NCI-H128 (cell line): ENCODE results near the gene GTF3A.

Experiments
- DNase-seq: peaks from one replicate; lab custom pipeline; 2025; ENCODE audit not compliant: unreplicated experiment; lab: John Stamatoyannopoulos, UW

The GTF3A gene

GRCh38 chr13:27404680-27405079 is 19.7 kb upstream of the GTF3A start:
- no peak for DNase-seq

DNA sequence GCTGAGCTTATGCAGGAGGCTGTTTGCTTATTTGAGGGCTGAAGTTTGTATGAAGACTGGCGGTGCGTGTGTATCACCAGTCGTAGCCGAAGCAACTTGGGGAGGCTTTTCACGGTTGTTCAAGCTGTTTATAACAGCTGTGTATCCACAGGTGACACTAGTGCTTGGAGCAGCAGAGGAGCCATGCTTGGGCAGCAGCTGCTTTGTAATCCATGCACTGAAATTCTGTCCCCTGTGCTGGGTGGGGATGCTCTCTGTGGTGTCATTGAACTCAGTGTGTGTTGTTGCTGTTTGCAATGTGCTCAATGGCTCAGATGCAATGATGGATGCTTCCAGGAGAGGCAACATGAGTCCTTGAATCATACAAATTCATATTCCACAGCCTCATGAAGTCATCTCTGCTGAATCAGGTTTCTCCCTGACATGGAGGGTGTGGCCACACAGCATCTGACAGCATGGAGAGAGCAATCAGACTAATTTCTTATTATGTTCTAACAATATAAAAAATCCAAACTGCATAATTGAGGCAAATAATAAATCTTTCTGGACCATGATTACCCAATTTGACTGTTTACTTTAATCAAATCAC is 18.8 kb upstream of the GTF3A start:
- DNase-seq = no peak

DNA sequence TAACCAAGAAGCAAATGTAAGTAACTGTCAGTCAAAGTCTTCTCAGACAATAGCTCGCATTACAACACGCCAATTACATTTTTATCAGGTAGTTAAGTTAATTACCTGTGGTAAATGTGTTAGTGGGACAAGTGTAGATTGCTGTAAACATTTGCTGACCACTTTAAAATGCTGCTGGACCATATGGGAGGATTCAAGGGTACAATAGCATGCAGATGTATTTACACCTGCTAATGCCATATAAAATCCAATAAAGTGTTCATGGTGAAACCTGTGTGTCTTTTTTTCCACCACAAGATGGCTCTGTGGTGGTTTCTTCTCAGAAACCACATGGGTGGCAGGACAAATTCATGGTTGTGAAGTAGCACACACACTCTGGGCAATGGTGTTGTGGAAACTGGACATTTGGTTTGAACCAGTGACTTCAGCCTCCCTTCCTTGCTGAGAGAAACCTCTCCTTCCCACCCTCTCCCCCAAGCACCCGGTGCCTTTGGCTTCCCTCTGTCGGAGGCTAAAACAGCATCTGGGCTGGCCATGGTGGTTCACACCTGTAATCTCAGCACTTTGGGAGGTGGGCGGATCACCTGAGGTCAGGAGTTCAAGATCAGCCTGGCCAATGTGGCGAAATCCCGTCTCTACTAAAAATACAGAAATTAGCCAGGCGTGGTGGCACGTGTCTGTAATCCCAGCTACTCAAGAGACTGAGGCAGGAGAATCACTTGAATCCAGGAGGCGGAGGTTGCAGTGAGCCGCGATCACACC is 18.1 kb upstream of the GTF3A start:
- no peak for DNase-seq

DNA sequence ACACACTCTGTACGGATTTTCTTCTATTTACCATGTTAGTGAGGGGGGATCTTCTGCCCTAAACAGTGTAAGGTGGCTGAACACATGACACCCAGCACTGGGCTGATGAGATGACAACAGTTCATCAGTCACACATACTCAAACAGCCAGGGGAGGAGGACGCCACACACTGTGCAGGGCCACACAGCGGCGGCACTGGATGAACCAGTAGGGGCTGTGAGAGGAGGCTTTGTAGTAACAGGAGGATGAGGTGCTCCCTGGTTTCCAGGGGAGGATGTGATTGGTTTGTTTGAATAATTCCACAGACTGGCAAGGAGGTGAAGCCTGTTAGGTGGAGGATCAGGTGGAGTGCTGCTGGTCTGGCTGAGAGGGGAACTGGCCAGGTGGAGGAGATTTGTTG is 16.3 kb upstream of the GTF3A start:
- no peak for DNase-seq

- no peak for DNase-seq
Observed at GRCh38 chr13:27409013-27409412, 15.4 kb upstream of the GTF3A start.

GRCh38 chr13:27411341-27411740 is 13.1 kb upstream of the GTF3A start:
- no peak for DNase-seq

DNA sequence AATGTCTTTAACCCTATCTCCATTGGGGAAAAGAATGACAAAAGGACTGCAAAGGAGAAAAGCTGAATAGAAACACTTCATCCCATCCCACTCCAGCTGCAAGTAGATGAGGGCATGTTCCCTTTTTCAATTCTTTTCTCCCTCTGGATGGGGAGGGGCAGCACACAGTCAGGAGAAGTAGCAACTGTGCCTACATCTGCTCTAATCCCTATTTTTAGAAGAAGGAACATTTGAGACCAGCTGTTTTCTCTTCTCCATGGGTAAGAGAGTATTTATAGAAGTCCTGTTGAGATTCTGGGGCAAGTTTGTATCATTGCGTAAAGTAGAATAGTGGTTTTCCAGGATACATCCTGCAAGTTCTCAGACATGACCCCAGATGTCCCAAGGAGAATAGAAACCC is 9.3 kb upstream of the GTF3A start:
- DNase-seq = no peak

DNA sequence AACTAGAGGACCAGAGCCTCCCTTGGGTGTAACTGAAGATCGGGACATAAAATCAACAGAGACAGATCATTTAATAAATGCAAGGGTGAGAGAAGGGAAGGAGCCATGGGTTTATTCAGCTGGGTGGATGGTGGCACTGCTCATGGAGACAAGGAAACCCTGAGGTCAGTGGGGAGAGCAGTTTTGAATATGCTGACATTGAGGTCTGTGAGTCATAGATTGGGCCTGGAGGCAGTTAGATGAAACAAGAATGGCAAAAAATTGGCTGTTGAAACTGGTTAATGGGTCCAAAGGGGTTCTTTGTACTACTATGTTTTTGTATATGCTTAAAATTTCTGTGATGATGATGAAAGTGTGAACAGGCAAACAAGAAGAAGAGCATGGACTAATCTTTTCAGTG is 5.1 kb upstream of the GTF3A start:
- DNase-seq = no peak

DNA sequence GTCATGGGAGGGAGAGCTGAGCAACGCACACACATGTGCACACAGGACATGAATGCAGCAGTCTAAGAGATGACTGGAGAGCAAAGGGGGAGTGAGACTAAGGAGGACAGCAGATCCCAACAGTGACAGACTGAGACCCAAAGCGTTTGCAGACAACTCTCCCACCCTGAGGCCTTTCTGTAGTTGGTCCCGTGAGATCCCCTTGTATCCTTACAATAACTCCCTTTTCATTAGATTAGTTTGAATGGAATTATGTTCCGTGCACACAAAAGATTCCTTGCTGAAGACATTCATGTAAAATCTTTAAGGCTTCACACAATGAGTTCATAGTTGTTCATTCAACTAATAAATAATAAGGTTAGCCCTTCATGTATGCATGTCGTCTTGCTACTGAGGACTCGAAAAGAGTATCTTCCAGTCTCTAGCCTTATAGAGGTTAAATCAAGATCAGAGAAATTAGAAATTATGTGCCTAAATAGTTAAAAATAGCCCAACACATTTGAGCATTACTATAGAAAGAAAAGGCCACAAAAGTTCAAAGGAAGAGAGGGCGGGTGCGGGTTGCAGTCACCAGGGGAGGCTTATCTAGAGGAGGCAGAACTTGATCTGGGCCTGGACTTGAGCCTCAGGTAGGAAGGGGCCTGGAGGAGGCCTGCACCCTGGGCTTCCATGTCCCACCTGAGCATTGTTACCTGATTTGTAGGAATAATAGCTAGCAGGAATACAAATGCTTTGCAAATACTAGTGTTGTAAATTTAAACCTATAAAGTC is 3.1 kb upstream of the GTF3A start:
- no peak for DNase-seq

DNA sequence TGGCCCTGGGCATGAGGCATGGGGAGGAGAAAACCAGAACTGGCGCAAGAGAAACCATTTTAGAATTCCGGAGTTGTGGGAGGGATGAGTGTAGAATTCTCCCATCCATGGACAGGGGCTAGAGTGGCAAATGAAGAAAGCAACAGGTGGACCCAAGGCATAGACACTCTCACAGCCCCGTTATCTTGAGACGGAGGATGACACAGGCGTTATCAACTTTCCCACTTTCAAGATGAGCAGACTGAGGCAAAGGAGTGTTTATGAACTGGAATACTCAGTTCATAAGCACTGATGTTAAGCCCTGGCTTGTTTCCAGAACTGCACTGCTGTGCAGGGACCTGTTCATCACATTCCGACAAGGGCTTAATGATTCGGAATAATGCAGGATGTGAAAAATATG is 1.1 kb upstream of the GTF3A start:
- DNase-seq = no peak

- DNase-seq = no peak
Observed at GRCh38 chr13:27425158-27425917, 919 bp downstream of the GTF3A start.

- no peak for DNase-seq
Observed at GRCh38 chr13:27425918-27426630, 1.7 kb downstream of the GTF3A start.

GRCh38 chr13:27427641-27428040 is 3.2 kb downstream of the GTF3A start:
- no peak for DNase-seq

- DNase-seq = no peak
Observed at GRCh38 chr13:27428160-27428559, 3.7 kb downstream of the GTF3A start.

DNA sequence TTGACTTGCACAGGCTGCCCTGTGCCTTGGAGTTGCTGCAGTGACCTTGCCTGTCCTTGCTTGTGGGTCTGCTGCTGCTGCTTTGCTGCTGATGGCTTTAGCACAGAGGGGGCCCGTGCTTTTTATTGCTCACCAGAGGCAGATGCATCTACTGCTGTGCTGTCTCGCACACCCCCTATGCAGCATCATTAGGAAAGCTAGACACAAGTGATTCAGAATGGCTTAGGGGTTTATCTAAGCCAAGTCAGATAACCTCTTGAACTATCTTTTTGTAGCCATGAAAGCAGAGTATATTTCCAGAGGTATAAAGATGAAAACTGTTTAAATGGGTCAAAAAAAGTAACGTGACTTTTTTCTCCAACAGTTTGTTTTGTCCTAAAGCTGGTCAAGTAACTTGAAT is 7.8 kb downstream of the GTF3A start:
- no peak for DNase-seq

DNA sequence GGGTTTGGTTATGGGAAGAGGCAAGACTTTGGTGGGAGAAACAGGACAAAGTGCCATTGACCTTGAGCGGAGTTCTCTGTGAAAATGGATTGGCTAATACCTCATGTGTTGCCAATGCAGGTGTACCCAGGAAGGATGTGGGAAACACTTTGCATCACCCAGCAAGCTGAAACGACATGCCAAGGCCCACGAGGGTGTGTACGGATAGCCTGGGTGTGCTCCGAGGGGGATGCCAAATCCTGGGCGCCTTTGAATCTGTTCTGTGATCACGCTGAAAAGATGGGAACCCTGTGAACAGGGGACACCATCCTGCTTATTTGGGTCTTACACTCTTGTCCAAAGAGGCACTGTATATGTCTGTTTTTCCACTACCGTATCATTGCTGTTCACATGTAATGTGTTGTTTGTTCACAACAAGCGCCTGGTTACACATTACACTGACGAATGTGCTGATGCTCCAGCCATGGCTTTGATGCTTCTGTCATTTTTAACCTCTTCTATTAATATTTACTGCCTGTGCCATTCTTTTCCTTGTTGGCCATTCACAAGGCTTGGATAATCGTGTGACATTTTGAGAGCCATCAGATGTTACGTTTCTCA is 8.3 kb downstream of the GTF3A start:
- no peak for DNase-seq

- DNase-seq = no peak
Observed at GRCh38 chr13:27437126-27437525, 12.7 kb downstream of the GTF3A start.

DNA sequence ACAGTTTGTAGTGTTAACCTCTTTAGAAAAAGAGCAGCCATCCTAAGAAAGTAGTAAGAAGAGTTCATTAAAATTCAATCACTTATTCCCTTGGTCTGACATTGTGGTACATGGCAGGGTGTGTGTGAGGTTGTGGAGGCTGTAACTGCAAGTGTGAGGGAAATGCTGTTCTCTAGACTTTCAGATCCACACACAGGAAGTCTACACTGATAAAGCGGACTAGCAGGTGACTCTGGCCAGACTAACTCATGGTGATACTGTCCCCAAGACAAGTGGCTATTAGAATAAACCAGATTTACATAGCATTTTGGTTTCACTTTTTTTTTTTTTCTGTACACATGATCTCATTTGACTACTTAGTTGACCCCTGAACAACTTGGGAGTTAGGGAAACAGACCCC is 16.0 kb downstream of the GTF3A start:
- no peak for DNase-seq

DNA sequence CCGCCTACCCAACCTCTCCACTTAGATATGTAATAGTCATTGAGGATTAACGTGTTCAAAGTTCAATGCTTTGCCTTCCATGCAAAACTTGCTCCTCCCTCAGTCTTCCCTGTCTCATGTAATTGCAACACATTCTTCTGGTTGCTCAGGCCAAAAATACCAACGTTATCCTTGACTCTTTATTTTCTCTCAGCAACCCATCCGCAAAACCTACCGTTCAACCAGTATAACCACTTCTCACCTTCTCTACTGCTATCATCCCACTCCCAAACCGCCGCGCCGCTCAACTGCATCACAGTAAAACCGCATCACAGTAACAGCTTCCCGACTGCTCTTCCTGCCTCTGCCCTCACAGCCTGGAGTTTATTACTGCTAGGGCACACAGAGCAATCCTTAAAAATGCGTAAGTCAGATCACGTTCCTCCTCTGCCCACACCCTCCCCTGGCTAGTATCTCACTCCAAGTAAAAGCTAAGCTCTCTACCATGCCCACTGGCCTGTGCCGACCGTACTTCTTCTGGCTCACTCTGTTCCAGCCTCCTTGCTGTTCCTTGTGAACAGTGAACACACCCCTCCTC is 17.7 kb downstream of the GTF3A start:
- no peak for DNase-seq

- DNase-seq = no peak
Observed at GRCh38 chr13:27442797-27443196, 18.4 kb downstream of the GTF3A start.
